ENCODE measurements around the gene USP15.

- no peak for TF ChIP-seq CTCF (optimal IDR thresholded peaks at IDR 0.05 in 1 of 3, IDR thresholded peaks at IDR 0.05 in 1 of 3, conservative IDR thresholded peaks at IDR 0.05 in 1 of 3; ENCODE audit: extremely low read depth in 1 of 3, insufficient read depth in 2 of 3, low read length in 3 of 3)
- TF ChIP-seq EZH2 (IDR thresholded peaks at IDR 0.05; ENCODE audit: low read length): no peak
Measured at GRCh38 chr12:62308201-62308600, 48.0 kb downstream of the USP15 start.
